Psoas muscle (tissue), 8 donors: ENCODE measurements around the gene IL18R1. TPM values are rescaled to one million over a fixed set of nuclear protein-coding genes. Genes with fewer than 3 reads are reported as not detected.
A peak's percentile ranks its signal among the peaks of the same experiment; 100 is the strongest.

Experiments used
- ATAC-seq, 4 donors: fragments of 200-7000 bp; cut with Tn5 transposase; one replicate each; pipeline ENCODE4 v1.9.1; 2020; ENCODE audit warnings: moderate library complexity in 3 of 4, mild to moderate bottlenecking in 2 of 4
- DNase-seq, 2 donors: peaks; one replicate each; pipeline ENCODE4 v3.0.0-alpha.2; 2020
- H3K27ac ChIP-seq: fragments of 200-600 bp; one replicate; pipeline ENCODE4 v1.8.0; 2022
- H3K27me3 ChIP-seq, 3 donors: fragments of 200-600 bp in 1 of 3; one replicate each; pipeline versions ENCODE4 v1.6.1 to v1.8.0; 2013 to 2022; ENCODE audit warnings: low read length in 2 of 3, mild to moderate bottlenecking in 2 of 3, moderate library complexity in 1 of 3; ENCODE audit not compliant: insufficient read depth in 3 of 3
- H3K36me3 ChIP-seq, 2 donors: fragments of 200-600 bp in 1 of 2; one replicate each; pipeline versions ENCODE4 v1.6.1 to v1.8.0; 2013 to 2022; ENCODE audit warnings: low read depth in 1 of 2, mild to moderate bottlenecking in 1 of 2, moderate library complexity in 1 of 2; ENCODE audit not compliant: insufficient read depth in 1 of 2
- H3K4me1 ChIP-seq: fragments of 200-600 bp; one replicate; pipeline ENCODE4 v1.8.0; 2022
- H3K4me3 ChIP-seq: fragments of 200-600 bp; one replicate; pipeline ENCODE4 v1.8.0; 2022; ENCODE audit warnings: mild to moderate bottlenecking
- H3K9me3 ChIP-seq: fragments of 200-600 bp; one replicate; pipeline ENCODE4 v1.8.0; 2022
- CTCF ChIP-seq: fragments of 200-600 bp; IDR thresholded peaks from one replicate; pipeline ENCODE4 v1.8.0; 2022; ENCODE audit warnings: antibody characterized with exemption
- WGBS, 3 donors: extraction: QIAGEN DNeasy Blood & Tissue Kit; methylation state at CpG; one replicate each; pipeline versions ENCODE4 v1.1.6 to v1.1.7; 2013; 5-methylcytosine and 5-hydroxymethylcytosine counted together
- intact Hi-C, 2 donors: fragments of 100-400 bp; cut with DNase I; formaldehyde crosslinking; loops; one replicate each; pipeline versions ENCODE4 v1.11.0 to v1.14.2; 2022
- long read RNA-seq, 2 donors: library from polyadenylated mRNA; unstranded; transcript quantifications; one replicate each; pipeline ENCODE4 v2.0.0, GENCODE V29; 2021
- polyA plus RNA-seq, 3 donors: library from polyadenylated mRNA; stranded (reverse); fragments of 200-250 nt; gene quantifications; one replicate each; pipeline ENCODE4 v1.2.3, GENCODE V29; 2013
- total RNA-seq, 4 donors: library from RNA; stranded (reverse); fragmentation: NEBNext Ultra II Directional in 2 of 4; extraction: Animal tissue kit (Norgen Biotek cat#: 25700) in 2 of 4; gene quantifications; one replicate each; pipeline versions ENCODE4 v1.2.1 to v1.2.4, GENCODE V29; 2021 to 2023
- donor health status: healthy with polysubstance abuse.
- donor health status: DM: no; HTN: no; CAD: no; lungs with moderate emphysema.
- donor health status: Bipolar disorder and iron deficiency.
- donor health status: healthy.
- donor health status: DM: yes; HTN: yes; CAD: no.
- donor health status: DM: no; HTN: no; CAD: no.
- donor health status: DM: no; HTN: no; CAD: no.
- donor health status: DM: yes; HTN: yes; CAD: no.

Gene IL18R1
- total RNA-seq (1 to 10 TPM in 2 of 4 donors, under 1 TPM in 2; 0.80 to 2.1 (median 0.97) TPM), polyA plus RNA-seq (1 to 10 TPM in 1 of 3 donors, under 1 TPM in 2; 0.26 to 1.2 (median 0.52) TPM)
- long read RNA-seq, donor 1, partial matches to known transcripts = 0 of 2 reads
- long read RNA-seq, donor 1, other reads (novel, unspliced or antisense) = 2 of 2 reads
- long read RNA-seq, donor 2, partial matches to known transcripts = 0 of 2 reads
- long read RNA-seq, donor 2, other reads (novel, unspliced or antisense) = 2 of 2 reads

DNA sequence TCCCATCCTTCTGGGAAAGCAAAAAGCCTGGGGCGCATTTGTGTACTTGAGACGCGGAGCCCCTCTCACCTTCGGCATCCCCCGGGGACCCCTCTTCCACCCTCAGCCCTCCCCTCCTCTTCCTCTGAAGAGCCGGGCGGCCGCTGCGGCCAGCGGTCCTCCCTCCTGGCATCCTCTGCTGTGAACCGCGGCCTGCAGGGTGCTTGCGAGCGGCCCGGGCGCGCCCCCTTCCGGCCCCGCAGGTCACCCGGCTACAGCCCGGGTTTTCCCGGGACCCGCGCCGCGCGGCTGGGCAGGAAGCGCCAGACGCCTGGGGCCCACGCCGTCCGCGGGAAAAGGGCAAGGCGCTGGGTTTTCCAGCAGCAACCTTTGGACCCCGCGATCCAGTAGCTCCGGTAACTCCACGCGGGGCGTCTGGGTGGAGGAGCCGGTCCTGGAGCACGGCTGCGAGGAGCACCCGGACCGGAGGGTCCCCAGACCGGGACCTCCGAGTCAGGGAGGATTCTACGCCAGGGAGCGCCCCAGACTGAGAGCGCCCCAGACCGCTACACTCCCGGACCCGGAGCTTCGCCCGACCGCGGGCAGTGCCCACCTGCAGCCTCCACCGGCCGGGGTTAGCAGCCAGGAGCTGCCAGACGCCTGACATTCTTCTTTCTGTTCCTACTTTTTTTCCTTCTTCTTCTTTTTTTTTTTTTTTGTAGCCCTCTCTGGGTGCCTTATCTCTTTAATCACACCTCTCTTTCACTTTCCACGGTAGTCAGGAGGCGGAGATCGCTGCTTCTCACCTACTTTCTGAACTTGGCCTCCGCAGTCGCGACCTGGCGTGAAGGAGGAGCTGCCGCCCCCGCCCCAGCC, at the start of gene IL18R1:
IL18R1 (plus strand) TSS at position 271 of the 855 bp plus-strand sequence. CDS start 6,865 bp downstream, outside the sequence.
- peak; percentile 81 to 88 for DNase-seq
- Histone ChIP-seq H3K9me3 (no peaks in the 10 kb centered on the region), H3K4me3 (peak within 1 kb of the TSS; percentile 84), H3K36me3 (no peaks in the 10 kb centered on the region), H3K27ac (peak within 1 kb of the TSS; percentile 32), H3K27me3 (no peaks in the 10 kb centered on the region), H3K4me1 (no peaks in the 10 kb centered on the region)
- TF ChIP-seq CTCF = peak; percentile 84
- intact Hi-C loops = loop anchor here (2.0 to 10.0 kb wide), 7 partner anchors 92 to 341 kb away; partner anchors contain the start of gene IL1RL2 (in 2 of the 2)
- peak; percentile 96 to 100 (median 99) for ATAC-seq
- 3 to 5% (median 3%) methylated on average over 63 to 69 of the region's 69 CpGs for WGBS, 3 donors

GRCh38 chr2:102306125-102306524, 49.5 kb upstream of the IL18R1 start:
- DNase-seq = no peak
- Histone ChIP-seq H3K36me3 (no peaks in the 10 kb centered on the region), H3K9me3 (no peaks in the 10 kb centered on the region), H3K4me1 (no peaks in the 10 kb centered on the region), H3K27me3 (peaks cover 0 to 7% (median 0%) of the 10 kb centered on the region in 3 donors), H3K27ac (no peak overlapping the region), H3K4me3 (no peak overlapping the region)
- no peak for TF ChIP-seq CTCF
- intact Hi-C loops = no loop called here
- no peak for ATAC-seq
- 75 to 89% (median 86%) methylated on average over 1 of the region's 1 CpG for WGBS, 3 donors

- no peak for TF ChIP-seq CTCF
- H3K27ac ChIP-seq = no peak within 1 kb of the TSS
Observed at GRCh38 chr2:102310964-102311640, 44.5 kb upstream of the IL18R1 start, which contains the start of gene IL1RL1. IL1RL1 (plus strand) TSS chr2:102311563; CDS start chr2:102338265, 26,702 bp downstream.

DNA sequence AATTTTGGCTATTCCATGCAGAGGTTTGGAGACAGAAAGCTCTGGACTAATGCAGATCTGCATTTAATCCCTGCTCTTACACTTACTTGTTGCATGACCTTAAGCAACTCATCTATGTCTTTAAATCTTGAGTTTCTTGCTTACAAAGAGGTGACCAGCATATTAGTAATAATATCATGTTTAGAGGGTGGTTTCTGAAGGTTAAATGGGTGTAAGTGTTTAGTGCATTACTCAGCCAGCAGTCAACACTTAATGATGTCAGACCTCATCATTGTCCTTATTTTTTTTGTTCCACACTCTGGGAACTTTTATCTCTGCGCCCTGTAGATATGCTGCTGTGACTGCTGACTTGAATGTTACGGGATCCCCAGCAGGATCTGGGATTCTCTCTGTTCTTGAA, 42.6 kb upstream of the IL18R1 start:
- Histone ChIP-seq H3K9me3 (no peaks in the 10 kb centered on the region), H3K27ac (no peak overlapping the region), H3K36me3 (no peaks in the 10 kb centered on the region), H3K4me1 (no peaks in the 10 kb centered on the region), H3K4me3 (no peak overlapping the region), H3K27me3 (no peaks in the 10 kb centered on the region)
- intact Hi-C loops = no loop called here
- TF ChIP-seq CTCF = no peak
- 88 to 96% (median 95%) methylated on average over 2 of the region's 2 CpGs for WGBS, 3 donors
- no peak for DNase-seq
- no peak for ATAC-seq

More at GRCh38 chr2:102310964-102311640, 44.5 kb upstream of the IL18R1 start, which contains the start of gene IL1RL1:
- DNase-seq (no peak), ATAC-seq (no peak)
- Histone ChIP-seq H3K27me3 (peaks cover 0 to 3% (median 0%) of the 10 kb centered on the region in 3 donors), H3K36me3 (no peaks in the 10 kb centered on the region), H3K4me3 (no peak within 1 kb of the TSS), H3K4me1 (no peaks in the 10 kb centered on the region), H3K9me3 (no peaks in the 10 kb centered on the region)
- WGBS, 3 donors = 78 to 85% (median 80%) methylated on average over 5 of the region's 5 CpGs
- intact Hi-C loops = no loop called here
